Measurements from ENCODE around the gene TTLL11. TPM values are rescaled to one million over a fixed set of nuclear protein-coding genes. Genes with fewer than 3 reads are reported as not detected.

Gene TTLL11
- total RNA-seq, 1 donor from 2014 or later: 4.0 TPM

DNA sequence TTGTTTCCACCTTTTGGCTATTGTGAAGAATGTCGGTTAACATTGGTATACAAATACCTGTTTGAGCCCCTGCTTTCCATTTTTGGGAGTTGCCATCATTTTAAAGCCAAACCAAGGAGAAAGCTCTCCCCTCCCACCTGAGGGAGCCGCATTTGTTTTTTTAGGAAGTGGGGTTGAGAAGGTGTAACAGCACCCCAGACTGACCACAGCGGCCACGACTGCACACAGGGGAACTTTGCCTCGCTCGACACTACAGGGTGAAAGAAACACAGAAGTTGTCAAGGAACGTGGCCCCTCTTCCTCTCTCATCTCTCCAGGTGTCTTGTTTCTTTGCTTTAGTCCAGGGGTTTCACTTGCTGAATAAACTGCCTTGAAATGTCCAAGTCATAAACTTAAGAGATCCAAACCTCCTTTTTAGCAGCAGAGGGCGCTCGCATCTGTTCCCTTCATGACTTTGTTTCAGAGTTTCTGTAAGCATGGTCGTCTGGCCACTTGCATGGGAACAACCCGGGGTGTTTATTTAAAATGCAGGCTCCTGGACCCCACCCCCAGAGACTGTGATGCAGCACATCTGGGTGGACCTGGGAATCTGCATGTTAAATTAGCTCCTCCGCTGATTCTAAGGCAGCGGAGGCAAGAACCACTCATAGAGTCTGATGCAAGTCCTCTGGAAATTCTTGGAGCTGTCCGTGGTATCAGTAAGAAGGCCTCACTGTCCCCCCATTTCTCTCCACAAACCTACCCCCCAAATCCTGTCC is 2.1 kb upstream of the TTLL11 start:
- Mint-ChIP-seq H3K27ac (ENCODE audit: unreplicated experiment) (no peak overlapping the region), H3K36me3 (ENCODE audit: low read depth, unreplicated experiment) (peaks cover 7% of the 10 kb centered on the region), H3K4me1 (ENCODE audit: unreplicated experiment) (peaks cover 11% of the 10 kb centered on the region), H3K27me3 (ENCODE audit: unreplicated experiment) (peaks cover 10% of the 10 kb centered on the region), H3K9me3 (ENCODE audit: unreplicated experiment) (no peaks in the 10 kb centered on the region), H3K4me3 (ENCODE audit: unreplicated experiment) (no peak overlapping the region)
- TF ChIP-seq, protein P1, sequence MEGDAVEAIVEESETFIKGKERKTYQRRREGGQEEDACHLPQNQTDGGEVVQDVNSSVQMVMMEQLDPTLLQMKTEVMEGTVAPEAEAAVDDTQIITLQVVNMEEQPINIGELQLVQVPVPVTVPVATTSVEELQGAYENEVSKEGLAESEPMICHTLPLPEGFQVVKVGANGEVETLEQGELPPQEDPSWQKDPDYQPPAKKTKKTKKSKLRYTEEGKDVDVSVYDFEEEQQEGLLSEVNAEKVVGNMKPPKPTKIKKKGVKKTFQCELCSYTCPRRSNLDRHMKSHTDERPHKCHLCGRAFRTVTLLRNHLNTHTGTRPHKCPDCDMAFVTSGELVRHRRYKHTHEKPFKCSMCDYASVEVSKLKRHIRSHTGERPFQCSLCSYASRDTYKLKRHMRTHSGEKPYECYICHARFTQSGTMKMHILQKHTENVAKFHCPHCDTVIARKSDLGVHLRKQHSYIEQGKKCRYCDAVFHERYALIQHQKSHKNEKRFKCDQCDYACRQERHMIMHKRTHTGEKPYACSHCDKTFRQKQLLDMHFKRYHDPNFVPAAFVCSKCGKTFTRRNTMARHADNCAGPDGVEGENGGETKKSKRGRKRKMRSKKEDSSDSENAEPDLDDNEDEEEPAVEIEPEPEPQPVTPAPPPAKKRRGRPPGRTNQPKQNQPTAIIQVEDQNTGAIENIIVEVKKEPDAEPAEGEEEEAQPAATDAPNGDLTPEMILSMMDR (IDR thresholded peaks at IDR 0.05; ENCODE audit: unreplicated experiment): peak; percentile 65
- DNase-seq (ENCODE audit: low spot score): peak; percentile 62

DNA sequence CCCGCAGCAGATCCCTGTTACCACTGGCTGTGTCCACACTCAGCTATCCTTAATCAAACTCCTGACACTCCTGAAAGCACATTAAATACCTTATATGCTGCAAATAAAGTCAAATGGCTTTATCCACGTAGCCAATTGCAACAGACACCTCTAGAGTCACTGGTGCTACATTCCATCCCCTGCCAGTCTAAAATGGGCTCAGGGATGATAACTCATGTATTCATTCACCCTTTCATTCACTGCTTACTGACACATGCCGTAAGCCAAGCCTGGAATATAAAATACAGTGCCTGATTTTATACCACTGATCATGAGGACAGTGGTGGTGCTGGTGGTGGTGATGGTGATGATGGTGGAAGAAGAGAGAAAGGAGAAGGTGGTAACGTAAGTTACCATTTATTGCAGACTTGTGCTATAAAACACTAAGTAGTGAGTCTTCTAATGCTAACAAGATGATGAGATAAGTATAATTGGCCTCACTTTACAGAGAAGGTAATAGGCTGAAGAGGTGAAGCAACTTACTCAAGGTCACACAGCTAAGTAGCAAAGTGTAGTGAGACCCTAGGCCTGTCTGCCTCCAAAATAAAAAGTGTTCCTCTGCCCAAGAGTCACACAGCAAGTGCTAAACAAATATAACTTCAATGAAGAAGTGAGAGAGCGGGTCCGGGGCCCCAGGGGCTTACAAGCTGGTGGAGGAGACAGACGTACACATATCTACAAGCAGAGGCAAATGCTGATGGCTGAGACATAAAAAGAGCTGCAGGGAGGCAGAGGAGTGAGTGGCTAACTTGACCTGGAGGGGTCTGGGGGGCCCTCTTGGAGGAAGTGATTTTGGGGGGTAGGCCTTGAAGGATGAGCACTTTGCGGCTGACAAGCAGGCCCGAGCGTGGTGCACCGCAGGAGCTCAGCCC is 1.2 kb downstream of the TTLL11 start:
- H3K4me3 Mint-ChIP-seq (ENCODE audit: unreplicated experiment): peak overlapping the region; percentile 91
- peaks cover 7% of the 10 kb centered on the region for H3K36me3 Mint-ChIP-seq (ENCODE audit: low read depth, unreplicated experiment)
- H3K27ac Mint-ChIP-seq (ENCODE audit: unreplicated experiment): peak overlapping the region; percentile 12
- peaks cover 8% of the 10 kb centered on the region for H3K27me3 Mint-ChIP-seq (ENCODE audit: unreplicated experiment)
- peaks cover 11% of the 10 kb centered on the region for H3K4me1 Mint-ChIP-seq (ENCODE audit: unreplicated experiment)
- no peak for DNase-seq (ENCODE audit: low spot score)
- H3K9me3 Mint-ChIP-seq (ENCODE audit: unreplicated experiment): no peaks in the 10 kb centered on the region
- TF ChIP-seq, protein P1 (IDR thresholded peaks at IDR 0.05; ENCODE audit: unreplicated experiment): no peak

DNA sequence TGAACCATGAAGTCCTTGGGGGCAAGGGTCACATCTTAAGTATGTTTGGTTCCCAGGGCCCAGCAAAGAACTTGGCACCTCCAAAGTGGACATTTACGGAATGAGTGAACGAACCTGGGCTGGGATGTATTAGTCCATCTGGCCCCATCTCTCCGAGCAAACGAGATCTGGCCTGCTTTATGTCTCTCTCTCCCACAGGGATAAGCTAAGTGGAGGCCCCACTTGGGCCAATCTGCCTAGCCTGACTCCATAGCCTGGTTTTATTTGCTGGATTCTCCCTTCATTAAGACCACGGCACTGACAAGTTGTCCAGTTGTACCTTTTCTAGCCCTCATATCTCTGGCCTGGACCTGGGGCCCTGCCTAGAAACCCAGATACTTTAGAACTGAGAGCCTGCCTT is 2.1 kb downstream of the TTLL11 start:
- no peak overlapping the region for H3K27ac Mint-ChIP-seq (ENCODE audit: unreplicated experiment)
- H3K4me3 Mint-ChIP-seq (ENCODE audit: unreplicated experiment): no peak overlapping the region
- H3K4me1 Mint-ChIP-seq (ENCODE audit: unreplicated experiment): peaks cover 11% of the 10 kb centered on the region
- no peak for DNase-seq (ENCODE audit: low spot score)
- H3K9me3 Mint-ChIP-seq (ENCODE audit: unreplicated experiment): no peaks in the 10 kb centered on the region
- peaks cover 8% of the 10 kb centered on the region for H3K27me3 Mint-ChIP-seq (ENCODE audit: unreplicated experiment)
- TF ChIP-seq, protein P1 (IDR thresholded peaks at IDR 0.05; ENCODE audit: unreplicated experiment): no peak
- H3K36me3 Mint-ChIP-seq (ENCODE audit: low read depth, unreplicated experiment): peaks cover 7% of the 10 kb centered on the region

GRCh38 chr9:122090287-122090883 is 2.7 kb downstream of the TTLL11 start:
- H3K9me3 Mint-ChIP-seq (ENCODE audit: unreplicated experiment): no peaks in the 10 kb centered on the region
- no peak for DNase-seq (ENCODE audit: low spot score)
- H3K4me3 Mint-ChIP-seq (ENCODE audit: unreplicated experiment): no peak overlapping the region
- H3K27me3 Mint-ChIP-seq (ENCODE audit: unreplicated experiment): peaks cover 8% of the 10 kb centered on the region
- TF ChIP-seq, protein P1 (IDR thresholded peaks at IDR 0.05; ENCODE audit: unreplicated experiment): no peak
- peaks cover 9% of the 10 kb centered on the region for H3K4me1 Mint-ChIP-seq (ENCODE audit: unreplicated experiment)
- H3K27ac Mint-ChIP-seq (ENCODE audit: unreplicated experiment): no peak overlapping the region
- peaks cover 7% of the 10 kb centered on the region for H3K36me3 Mint-ChIP-seq (ENCODE audit: low read depth, unreplicated experiment)
